ENCODE results near the gene PCDHB8.
"Not testable (repeated sequence)": the region's sequence is repeated elsewhere in the genome, so short reads cannot be mapped to it uniquely, and the experiment has no call there.

- TF ChIP-seq, protein P1, sequence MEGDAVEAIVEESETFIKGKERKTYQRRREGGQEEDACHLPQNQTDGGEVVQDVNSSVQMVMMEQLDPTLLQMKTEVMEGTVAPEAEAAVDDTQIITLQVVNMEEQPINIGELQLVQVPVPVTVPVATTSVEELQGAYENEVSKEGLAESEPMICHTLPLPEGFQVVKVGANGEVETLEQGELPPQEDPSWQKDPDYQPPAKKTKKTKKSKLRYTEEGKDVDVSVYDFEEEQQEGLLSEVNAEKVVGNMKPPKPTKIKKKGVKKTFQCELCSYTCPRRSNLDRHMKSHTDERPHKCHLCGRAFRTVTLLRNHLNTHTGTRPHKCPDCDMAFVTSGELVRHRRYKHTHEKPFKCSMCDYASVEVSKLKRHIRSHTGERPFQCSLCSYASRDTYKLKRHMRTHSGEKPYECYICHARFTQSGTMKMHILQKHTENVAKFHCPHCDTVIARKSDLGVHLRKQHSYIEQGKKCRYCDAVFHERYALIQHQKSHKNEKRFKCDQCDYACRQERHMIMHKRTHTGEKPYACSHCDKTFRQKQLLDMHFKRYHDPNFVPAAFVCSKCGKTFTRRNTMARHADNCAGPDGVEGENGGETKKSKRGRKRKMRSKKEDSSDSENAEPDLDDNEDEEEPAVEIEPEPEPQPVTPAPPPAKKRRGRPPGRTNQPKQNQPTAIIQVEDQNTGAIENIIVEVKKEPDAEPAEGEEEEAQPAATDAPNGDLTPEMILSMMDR (conservative IDR thresholded peaks at IDR 0.05 in 1 of 2, IDR thresholded peaks at IDR 0.05 in 1 of 2; ENCODE audit: low read depth in 1 of 2, low read length in 2 of 2): not testable (repeated sequence)
- TF ChIP-seq EZH2 (IDR thresholded peaks at IDR 0.05; ENCODE audit: low read length, missing control alignments): not testable (repeated sequence)
Measured at GRCh38 chr5:141188682-141189081, 11.1 kb downstream of the PCDHB8 start.
